Measurements from ENCODE around the gene ACSF3.
"Not testable (repeated sequence)": the region's sequence is repeated elsewhere in the genome, so short reads cannot be mapped to it uniquely, and the experiment has no call there.

ACSF3 gene

GRCh38 chr16:89161763-89162713 lies 68.4 kb downstream of the ACSF3 start:
- no peak for DNase-seq (ENCODE audit: low read depth)

GRCh38 chr16:89163297-89163696 lies 69.6 kb downstream of the ACSF3 start:
- no peak for DNase-seq (ENCODE audit: low read depth)
- TF ChIP-seq CTCF (IDR thresholded peaks at IDR 0.05; ENCODE audit: control insufficient read depth, extremely low read depth, insufficient read depth), result no peak
- no peak overlapping the region for H3K4me3 ChIP-seq (ENCODE audit: low read depth, low read length)

More at GRCh38 chr16:89161763-89162713, 68.4 kb downstream of the ACSF3 start:
- no peak overlapping the region for H3K4me3 ChIP-seq (ENCODE audit: low read depth, low read length)
- TF ChIP-seq CTCF (IDR thresholded peaks at IDR 0.05; ENCODE audit: control insufficient read depth, extremely low read depth, insufficient read depth), result no peak

- H3K4me3 ChIP-seq (ENCODE audit: low read depth, low read length), result no peak overlapping the region
- no peak for TF ChIP-seq CTCF (IDR thresholded peaks at IDR 0.05; ENCODE audit: control insufficient read depth, extremely low read depth, insufficient read depth)
- DNase-seq (ENCODE audit: low read depth), result no peak
Observed at GRCh38 chr16:89164436-89164835, 70.8 kb downstream of the ACSF3 start.

GRCh38 chr16:89164847-89165680 lies 71.4 kb downstream of the ACSF3 start:
- TF ChIP-seq CTCF (IDR thresholded peaks at IDR 0.05; ENCODE audit: control insufficient read depth, extremely low read depth, insufficient read depth), result no peak
- no peak overlapping the region for H3K4me3 ChIP-seq (ENCODE audit: low read depth, low read length)
- DNase-seq (ENCODE audit: low read depth), result no peak

GRCh38 chr16:89165681-89165979 lies 72.0 kb downstream of the ACSF3 start:
- not testable (repeated sequence) for DNase-seq (ENCODE audit: low read depth); H3K4me3 ChIP-seq (ENCODE audit: low read depth, low read length)

DNA sequence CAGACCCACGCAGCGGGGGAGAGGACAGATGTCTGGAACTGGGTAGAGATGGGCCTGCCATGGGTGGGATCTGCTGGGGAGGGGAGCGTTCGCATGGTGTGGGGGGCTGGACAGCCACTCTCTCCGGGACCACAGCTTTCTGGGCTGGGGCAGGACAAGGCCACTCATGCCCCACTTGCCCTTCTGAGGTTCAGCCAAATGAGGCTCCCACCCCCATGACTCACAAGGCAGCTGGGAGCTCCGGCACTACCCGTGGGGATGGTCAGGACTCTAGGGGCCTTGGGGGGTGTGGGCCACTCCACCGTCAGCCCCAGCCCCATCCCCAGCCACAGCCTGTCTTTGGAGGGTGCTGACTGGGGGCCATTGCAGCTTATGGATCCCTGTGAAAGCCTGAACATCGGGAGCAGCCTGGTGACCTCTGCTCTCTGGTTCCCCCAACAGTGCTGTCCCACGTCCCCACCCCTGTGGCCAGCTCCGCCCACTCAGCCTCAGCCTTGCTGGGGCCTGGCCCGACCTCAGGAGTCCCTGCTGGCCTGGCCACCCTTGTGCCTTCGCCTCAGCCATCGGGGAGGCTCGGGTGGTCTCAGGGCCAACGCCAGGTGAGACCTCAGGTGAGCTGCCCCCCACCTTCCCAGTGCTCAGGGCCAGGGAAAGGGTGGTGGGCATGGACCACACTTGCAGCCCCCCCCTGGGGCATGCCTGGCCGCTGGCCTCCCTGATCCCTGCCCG lies 73.2 kb downstream of the ACSF3 start:
- no peak overlapping the region for H3K4me3 ChIP-seq (ENCODE audit: low read depth, low read length)
- no peak for DNase-seq (ENCODE audit: low read depth)
- TF ChIP-seq CTCF (IDR thresholded peaks at IDR 0.05; ENCODE audit: control insufficient read depth, extremely low read depth, insufficient read depth), result no peak
